Fibroblast of pulmonary artery (primary cell): ENCODE measurements around the gene FUNDC1.

ENCODE experiments used
- DNase-seq: peaks from one replicate; pipeline ENCODE4 v3.0.0-alpha.2; 2010; ENCODE audit warnings: low read depth
- H3K4me3 ChIP-seq: replicated peaks from 2 replicates; pipeline ENCODE4 v1.5.1; 2011; ENCODE audit warnings: low read depth, mild to moderate bottlenecking, control low read depth, low read length, moderate library complexity
- CTCF ChIP-seq: IDR thresholded peaks from 2 replicates; pipeline ENCODE4 v1.5.1; 2011; ENCODE audit warnings: mild to moderate bottlenecking, control low read depth, low read length, inconsistent platforms; ENCODE audit errors: missing control alignments

The FUNDC1 gene

GRCh38 chrX:44506678-44507077 lies 36.0 kb downstream of the FUNDC1 start:
- DNase-seq: no peak

DNA sequence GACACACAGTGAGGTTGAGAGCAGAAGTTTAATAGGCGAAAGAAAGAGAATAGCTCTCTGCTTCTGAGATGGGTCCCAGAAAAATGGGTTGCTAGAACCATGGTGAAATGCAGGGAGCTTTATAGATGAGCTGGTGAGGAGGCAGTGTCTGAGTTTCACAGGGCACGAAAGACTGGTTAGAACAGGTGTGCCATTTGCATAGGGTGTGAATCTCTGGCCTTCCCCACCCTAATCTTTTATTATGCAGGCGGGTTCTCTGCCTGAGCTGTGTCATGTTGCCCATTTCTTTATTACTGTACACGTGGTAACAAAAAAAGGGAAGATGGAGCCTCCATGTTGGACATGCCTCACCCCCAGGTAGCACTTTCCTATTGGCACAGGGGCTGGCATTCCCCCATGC lies 39.1 kb downstream of the FUNDC1 start:
- no peak for DNase-seq

More at GRCh38 chrX:44506678-44507077, 36.0 kb downstream of the FUNDC1 start:
- H3K4me3 ChIP-seq: no peak overlapping the region
- no peak for TF ChIP-seq CTCF

GRCh38 chrX:44495091-44495490 lies 47.6 kb downstream of the FUNDC1 start:
- H3K4me3 ChIP-seq: no peak overlapping the region
- no peak for TF ChIP-seq CTCF
- no peak for DNase-seq

More for the DNA sequence above, 39.1 kb downstream of the FUNDC1 start:
- no peak overlapping the region for H3K4me3 ChIP-seq
- TF ChIP-seq CTCF: no peak

- TF ChIP-seq CTCF: no peak
- no peak for DNase-seq
- no peak overlapping the region for H3K4me3 ChIP-seq
Observed at GRCh38 chrX:44494357-44494756, 48.3 kb downstream of the FUNDC1 start.

- TF ChIP-seq CTCF: no peak
- DNase-seq: no peak
- H3K4me3 ChIP-seq: no peak overlapping the region
Observed at GRCh38 chrX:44489515-44489914, 53.1 kb downstream of the FUNDC1 start.

- H3K4me3 ChIP-seq: no peak overlapping the region
- no peak for DNase-seq
- no peak for TF ChIP-seq CTCF
Observed at GRCh38 chrX:44484607-44485146, 58.0 kb downstream of the FUNDC1 start.

DNA sequence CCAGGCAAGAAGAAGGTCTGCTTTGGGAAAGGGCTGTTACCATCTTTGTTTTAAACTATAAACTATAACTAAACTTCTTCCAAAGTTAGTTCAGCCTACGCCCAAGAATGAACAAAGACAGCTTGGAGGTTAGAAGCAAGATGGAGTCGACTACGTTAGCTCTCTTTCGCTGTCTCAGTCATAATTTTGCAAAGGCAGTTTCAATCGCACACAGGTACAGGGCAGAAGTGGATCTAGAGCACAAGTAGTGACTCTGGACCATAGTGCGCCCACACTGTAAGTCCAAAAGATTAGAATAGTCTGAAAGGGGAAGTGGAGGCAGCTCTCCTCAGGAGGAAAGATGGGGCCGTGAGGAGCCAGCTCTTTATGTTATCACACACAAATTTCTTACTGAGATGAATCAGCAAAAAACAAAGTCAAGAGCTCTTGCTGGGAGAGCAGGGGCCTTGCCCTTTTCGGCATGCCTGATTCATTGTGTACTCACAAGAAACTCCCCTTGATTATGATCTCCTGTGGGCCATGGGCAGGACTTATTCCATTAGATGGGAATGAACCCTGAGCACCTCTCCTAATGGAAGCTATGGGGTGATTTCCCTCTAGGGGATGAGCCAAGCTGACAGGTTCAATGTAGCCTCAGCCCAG lies 58.6 kb downstream of the FUNDC1 start:
- no peak overlapping the region for H3K4me3 ChIP-seq
- no peak for TF ChIP-seq CTCF
- DNase-seq: no peak
